GM12892 (cell line): ENCODE measurements around the gene MRPS18C.

Source experiments
- POLR2A ChIP-seq: IDR thresholded peaks from 2 replicates; pipeline ENCODE4 v1.6.1; 2011; ENCODE audit warnings: low read depth, low read length, control low read depth
- POLR2AphosphoS5 ChIP-seq: IDR thresholded peaks from 2 replicates; pipeline ENCODE4 v1.6.1; 2011; ENCODE audit warnings: low read depth, low read length, control low read depth
- TAF1 ChIP-seq: IDR thresholded peaks from 2 replicates; pipeline ENCODE4 v1.6.1; 2011; ENCODE audit warnings: low read depth, mild to moderate bottlenecking, control low read depth, low read length, borderline replicate concordance

DNA sequence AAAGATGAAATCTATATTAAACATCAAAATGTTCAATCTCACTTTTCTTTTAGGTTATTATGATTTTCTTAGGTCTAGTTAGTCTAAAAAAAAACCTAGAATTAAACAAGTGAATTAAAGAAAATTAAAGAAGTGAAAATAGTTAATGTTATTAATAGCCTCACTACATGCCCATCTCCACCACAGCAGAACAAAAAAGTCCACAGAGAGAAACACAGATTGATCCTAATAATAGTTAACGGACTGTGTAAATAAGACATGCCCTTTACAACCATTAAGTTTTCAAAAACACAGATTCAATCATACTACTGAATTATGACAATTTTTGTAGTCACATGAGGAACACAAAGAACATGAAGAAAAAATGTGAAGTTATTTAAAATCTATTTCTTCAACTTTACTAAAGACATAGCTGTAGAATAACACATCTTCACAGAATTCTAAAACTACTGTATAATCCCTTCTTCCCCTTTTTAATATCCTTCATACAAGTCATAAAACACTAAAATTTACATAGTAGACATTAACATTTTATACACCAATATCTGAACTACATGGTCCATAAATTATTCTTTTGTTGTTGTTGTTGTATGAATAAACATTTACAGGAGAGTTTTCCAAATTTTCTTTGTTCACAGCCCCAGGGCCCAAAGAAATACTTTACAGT lies 15.6 kb upstream of the MRPS18C start:
- no peak for TF ChIP-seq POLR2A
- no peak for TF ChIP-seq TAF1
- no peak for TF ChIP-seq POLR2AphosphoS5
